ENCODE results near the gene IFITM5.
"Not testable (repeated sequence)": the region's sequence is repeated elsewhere in the genome, so short reads cannot be mapped to it uniquely, and the experiment has no call there.

Gene IFITM5

GRCh38 chr11:299081-299891 is at the start of gene IFITM5:
TSS of gene IFITM5 (minus strand) at chr11:299526. CDS start at chr11:299490, 36 bp downstream.
- DNase-seq (ENCODE audit: low spot score): no peak

- DNase-seq (ENCODE audit: low spot score): no peak
These were observed 47.2 kb upstream of the IFITM5 start for GRCh38 chr11:346529-346928.

- DNase-seq (ENCODE audit: low spot score): no peak
These were observed 45.7 kb upstream of the IFITM5 start for GRCh38 chr11:344836-345578.

GRCh38 chr11:342328-342727 is 43.0 kb upstream of the IFITM5 start:
- no peak for DNase-seq (ENCODE audit: low spot score)

GRCh38 chr11:340539-341512 is 41.5 kb upstream of the IFITM5 start:
- no peak for DNase-seq (ENCODE audit: low spot score)

GRCh38 chr11:339963-340362 is 40.6 kb upstream of the IFITM5 start:
- no peak for DNase-seq (ENCODE audit: low spot score)

GRCh38 chr11:337711-338110 is 38.4 kb upstream of the IFITM5 start:
- no peak for DNase-seq (ENCODE audit: low spot score)

- DNase-seq (ENCODE audit: low spot score): no peak
These were observed 37.4 kb upstream of the IFITM5 start for GRCh38 chr11:336659-337198.

GRCh38 chr11:335779-336658 is 36.7 kb upstream of the IFITM5 start:
- DNase-seq (ENCODE audit: low spot score): no peak

GRCh38 chr11:334264-334994 is 35.1 kb upstream of the IFITM5 start:
- no peak for DNase-seq (ENCODE audit: low spot score)

GRCh38 chr11:333616-334263 is 34.4 kb upstream of the IFITM5 start:
- DNase-seq (ENCODE audit: low spot score): not testable (repeated sequence)

- DNase-seq (ENCODE audit: low spot score): no peak
These were observed 33.5 kb upstream of the IFITM5 start for GRCh38 chr11:332651-333480.

- no peak for DNase-seq (ENCODE audit: low spot score)
These were observed 32.2 kb upstream of the IFITM5 start for GRCh38 chr11:331358-332060.

GRCh38 chr11:330694-331357 is 31.5 kb upstream of the IFITM5 start:
- peak; percentile 62 for DNase-seq (ENCODE audit: low spot score)

- DNase-seq (ENCODE audit: low spot score): peak; percentile 32
These were observed 31.0 kb upstream of the IFITM5 start for GRCh38 chr11:330307-330693.

- DNase-seq (ENCODE audit: low spot score): no peak
These were observed 30.5 kb upstream of the IFITM5 start for GRCh38 chr11:329886-330253.

- DNase-seq (ENCODE audit: low spot score): not testable (repeated sequence)
These were observed 29.3 kb upstream of the IFITM5 start for GRCh38 chr11:328516-329100.

Data from NAMALWA (cell line).